ENCODE data around the gene MCEMP1.

MCEMP1 gene

GRCh38 chr19:7694499-7694898 lies 17.6 kb downstream of the MCEMP1 start:
- Histone ChIP-seq H3K9ac (no peak overlapping the region), H3K36me3 (no peaks in the 10 kb centered on the region), H4K20me1 (peaks cover 16% of the 10 kb centered on the region; the same call in 1 of the 2 replicates), H3K27ac (no peak overlapping the region), H3K4me1 (peaks cover 29% of the 10 kb centered on the region), H3K27me3 (no peaks in the 10 kb centered on the region), H3K4me3 (no peak overlapping the region), H3K9me3 (0 out of 2 replicates have a peak, but pooled peaks cover 10% of the 10 kb centered on the region), H3K4me2 (peak overlapping the region; percentile 76)
- no peak for TF ChIP-seq Cebpa-rat (IDR thresholded peaks at IDR 0.05)

GRCh38 chr19:7697721-7698287 lies 20.9 kb downstream of the MCEMP1 start:
- no peak for TF ChIP-seq Cebpa-rat (IDR thresholded peaks at IDR 0.05)
- Histone ChIP-seq H3K4me1 (peaks cover 54% of the 10 kb centered on the region), H4K20me1 (peaks cover 16% of the 10 kb centered on the region; the same call in 1 of the 2 replicates), H3K4me2 (no peak overlapping the region), H3K27me3 (no peaks in the 10 kb centered on the region), H3K9ac (no peak overlapping the region), H3K9me3 (0 out of 2 replicates have a peak, but pooled peaks cover 3% of the 10 kb centered on the region), H3K27ac (no peak overlapping the region), H3K36me3 (no peaks in the 10 kb centered on the region), H3K4me3 (no peak overlapping the region)

GRCh38 chr19:7698583-7698982 lies 21.7 kb downstream of the MCEMP1 start:
- H3K27ac ChIP-seq = no peak overlapping the region
- peaks cover 60% of the 10 kb centered on the region for H3K4me1 ChIP-seq
- no peak overlapping the region for H3K4me2 ChIP-seq
- no peak for TF ChIP-seq Cebpa-rat (IDR thresholded peaks at IDR 0.05)
- H3K27me3 ChIP-seq = no peaks in the 10 kb centered on the region
- no peaks in the 10 kb centered on the region for H3K9me3 ChIP-seq
- H3K9ac ChIP-seq = no peak overlapping the region
- H3K36me3 ChIP-seq = no peaks in the 10 kb centered on the region
- H4K20me1 ChIP-seq = peaks cover 16% of the 10 kb centered on the region; the same call in 1 of the 2 replicates
- no peak overlapping the region for H3K4me3 ChIP-seq

DNA sequence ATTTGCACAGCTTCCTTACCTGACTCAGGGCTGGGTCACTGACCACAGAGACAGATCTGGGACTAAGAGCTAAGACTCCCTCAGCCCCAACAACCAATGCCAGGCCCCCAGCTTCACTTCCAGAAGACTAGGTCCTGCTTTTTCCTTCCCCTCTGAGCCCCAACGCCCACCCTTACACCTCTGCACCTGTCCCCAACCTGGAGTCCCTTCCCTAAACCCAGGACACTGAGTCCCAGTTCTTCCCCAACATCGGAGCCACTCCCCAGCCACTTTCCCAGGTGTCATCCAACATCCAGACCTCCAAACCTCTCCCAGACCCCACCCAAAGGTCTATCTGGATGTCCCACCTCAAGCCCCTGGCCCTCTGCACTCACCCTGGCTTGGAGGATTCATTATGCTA lies 22.1 kb downstream of the MCEMP1 start:
- Histone ChIP-seq H3K9ac (no peak overlapping the region), H3K27me3 (no peaks in the 10 kb centered on the region), H3K27ac (no peak overlapping the region), H4K20me1 (peaks cover 16% of the 10 kb centered on the region; the same call in 1 of the 2 replicates), H3K4me1 (peaks cover 62% of the 10 kb centered on the region), H3K9me3 (no peaks in the 10 kb centered on the region), H3K4me3 (no peak overlapping the region), H3K4me2 (peak overlapping the region; percentile 7; the same call in 1 of the 2 replicates), H3K36me3 (no peaks in the 10 kb centered on the region)
- no peak for TF ChIP-seq Cebpa-rat (IDR thresholded peaks at IDR 0.05)

GRCh38 chr19:7699417-7700401 lies 22.8 kb downstream of the MCEMP1 start:
- H4K20me1 ChIP-seq = peaks cover 10% of the 10 kb centered on the region; the same call in 1 of the 2 replicates
- H3K27ac ChIP-seq = no peak overlapping the region
- peaks cover 62% of the 10 kb centered on the region for H3K4me1 ChIP-seq
- H3K27me3 ChIP-seq = no peaks in the 10 kb centered on the region
- H3K9ac ChIP-seq = no peak overlapping the region
- no peaks in the 10 kb centered on the region for H3K9me3 ChIP-seq
- H3K4me2 ChIP-seq = peak overlapping the region; percentile 7; the same call in 1 of the 2 replicates
- H3K4me3 ChIP-seq = no peak overlapping the region
- no peak for TF ChIP-seq Cebpa-rat (IDR thresholded peaks at IDR 0.05)
- H3K36me3 ChIP-seq = no peaks in the 10 kb centered on the region

GRCh38 chr19:7701049-7701653 lies 24.3 kb downstream of the MCEMP1 start:
- H3K9ac ChIP-seq = no peak overlapping the region
- no peaks in the 10 kb centered on the region for H4K20me1 ChIP-seq
- no peak overlapping the region for H3K4me2 ChIP-seq
- H3K4me3 ChIP-seq = no peak overlapping the region
- no peak overlapping the region for H3K27ac ChIP-seq
- H3K9me3 ChIP-seq = no peaks in the 10 kb centered on the region
- H3K36me3 ChIP-seq = no peaks in the 10 kb centered on the region
- H3K27me3 ChIP-seq = no peaks in the 10 kb centered on the region
- no peak for TF ChIP-seq Cebpa-rat (IDR thresholded peaks at IDR 0.05)
- H3K4me1 ChIP-seq = peaks cover 62% of the 10 kb centered on the region

GRCh38 chr19:7701654-7702457 lies 25.0 kb downstream of the MCEMP1 start, which contains the start of gene FCER2:
Gene FCER2, minus strand, starts transcription at chr19:7702131. Its CDS starts 2,371 bp downstream, at chr19:7699760.
- Histone ChIP-seq H3K27me3 (no peaks in the 10 kb centered on the region), H3K9ac (peak within 1 kb of the TSS; percentile 40; the same call in 1 of the 2 replicates), H3K4me3 (no peak within 1 kb of the TSS), H3K27ac (peak within 1 kb of the TSS; percentile 19), H3K36me3 (no peaks in the 10 kb centered on the region), H3K4me1 (peaks cover 69% of the 10 kb centered on the region), H3K9me3 (no peaks in the 10 kb centered on the region), H3K4me2 (peak within 1 kb of the TSS; percentile 63), H4K20me1 (no peaks in the 10 kb centered on the region)
- TF ChIP-seq Cebpa-rat (IDR thresholded peaks at IDR 0.05) = no peak

DNA sequence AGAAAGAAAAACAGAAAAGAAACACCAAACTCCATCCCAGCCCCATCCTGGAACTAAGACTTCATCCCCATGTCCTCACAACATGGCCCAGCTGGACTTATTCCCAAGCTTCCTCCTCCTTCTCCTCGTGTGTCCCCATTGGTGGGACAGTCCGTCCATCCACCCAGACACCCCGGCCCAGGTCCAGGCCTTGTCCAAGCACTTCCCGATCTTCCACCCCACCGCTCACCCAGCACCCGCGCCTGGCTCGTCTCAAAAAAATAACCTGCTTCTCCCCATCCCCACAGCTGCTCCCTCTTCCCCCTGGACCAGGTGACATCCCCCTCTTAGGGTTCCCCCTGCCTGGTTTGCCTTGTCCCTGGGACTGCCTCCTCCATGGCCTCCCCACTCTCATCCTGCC lies 26.4 kb downstream of the MCEMP1 start:
- peaks cover 84% of the 10 kb centered on the region for H3K4me1 ChIP-seq
- H3K36me3 ChIP-seq = no peaks in the 10 kb centered on the region
- H3K9ac ChIP-seq = no peak overlapping the region
- no peaks in the 10 kb centered on the region for H3K27me3 ChIP-seq
- H4K20me1 ChIP-seq = no peaks in the 10 kb centered on the region
- no peak overlapping the region for H3K4me2 ChIP-seq
- H3K27ac ChIP-seq = no peak overlapping the region
- no peak overlapping the region for H3K4me3 ChIP-seq
- H3K9me3 ChIP-seq = no peaks in the 10 kb centered on the region
- TF ChIP-seq Cebpa-rat (IDR thresholded peaks at IDR 0.05) = no peak
